ENCODE data around the gene PDE4D.
A peak's percentile ranks its signal among the peaks of the same experiment; 100 is the strongest.

Gene PDE4D

GRCh38 chr5:59838989-59839388 is 54.5 kb downstream of the PDE4D start:
- no peak for DNase-seq (ENCODE audit: low read depth, low spot score)

GRCh38 chr5:59838067-59838466 is 55.5 kb downstream of the PDE4D start:
- DNase-seq (ENCODE audit: low read depth, low spot score) = no peak

- no peak for DNase-seq (ENCODE audit: low read depth, low spot score)
Observed at GRCh38 chr5:59837071-59837470, 56.5 kb downstream of the PDE4D start.

GRCh38 chr5:59835800-59836199 is 57.7 kb downstream of the PDE4D start:
- DNase-seq (ENCODE audit: low read depth, low spot score) = no peak

- DNase-seq (ENCODE audit: low read depth, low spot score) = no peak
Observed at GRCh38 chr5:59833448-59833847, 60.1 kb downstream of the PDE4D start.

GRCh38 chr5:59832577-59833301 is 60.8 kb downstream of the PDE4D start:
- DNase-seq (ENCODE audit: low read depth, low spot score) = no peak

- DNase-seq (ENCODE audit: low read depth, low spot score) = no peak
Observed at GRCh38 chr5:59831326-59832010, 62.1 kb downstream of the PDE4D start.

- DNase-seq (ENCODE audit: low read depth, low spot score) = no peak
Observed at GRCh38 chr5:59830536-59831200, 62.9 kb downstream of the PDE4D start.

GRCh38 chr5:59829922-59830321 is 63.6 kb downstream of the PDE4D start:
- DNase-seq (ENCODE audit: low read depth, low spot score) = no peak

GRCh38 chr5:59829386-59829785 is 64.1 kb downstream of the PDE4D start:
- DNase-seq (ENCODE audit: low read depth, low spot score) = no peak

- DNase-seq (ENCODE audit: low read depth, low spot score) = no peak
Observed at GRCh38 chr5:59828623-59829022, 64.9 kb downstream of the PDE4D start.

GRCh38 chr5:59826996-59827395 is 66.5 kb downstream of the PDE4D start:
- DNase-seq (ENCODE audit: low read depth, low spot score) = no peak

- no peak for DNase-seq (ENCODE audit: low read depth, low spot score)
Observed at GRCh38 chr5:59823420-59823819, 70.1 kb downstream of the PDE4D start.

GRCh38 chr5:59819806-59820205 is 73.7 kb downstream of the PDE4D start:
- DNase-seq (ENCODE audit: low read depth, low spot score) = no peak

GRCh38 chr5:59817536-59817935 is 76.0 kb downstream of the PDE4D start:
- DNase-seq (ENCODE audit: low read depth, low spot score) = no peak

- DNase-seq (ENCODE audit: low read depth, low spot score) = no peak
Observed at GRCh38 chr5:59816654-59817300, 76.7 kb downstream of the PDE4D start.

- DNase-seq (ENCODE audit: low read depth, low spot score) = no peak
Observed at GRCh38 chr5:59814537-59814872, 79.0 kb downstream of the PDE4D start.

GRCh38 chr5:59813761-59814536 is 79.6 kb downstream of the PDE4D start:
- DNase-seq (ENCODE audit: low read depth, low spot score) = no peak

GRCh38 chr5:59810041-59810440 is 83.5 kb downstream of the PDE4D start:
- peak; percentile 38 for DNase-seq (ENCODE audit: low read depth, low spot score)

GRCh38 chr5:59807806-59808205 is 85.7 kb downstream of the PDE4D start:
- DNase-seq (ENCODE audit: low read depth, low spot score) = no peak

- no peak for DNase-seq (ENCODE audit: low read depth, low spot score)
Observed at GRCh38 chr5:59800347-59800893, 93.1 kb downstream of the PDE4D start.
